WI38 (cell line): ENCODE measurements around the gene CHRM1.
"Not testable (repeated sequence)": the region's sequence is repeated elsewhere in the genome, so short reads cannot be mapped to it uniquely, and the experiment has no call there.

Experiments
- H3K4me3 ChIP-seq: 2 replicates; pipeline ENCODE4 v1.5.1; 2011; ENCODE audit warnings: low read depth, mild to moderate bottlenecking, control low read depth, low read length
- CTCF ChIP-seq: IDR thresholded peaks from 2 replicates; pipeline ENCODE4 v1.5.1; 2012; ENCODE audit warnings: low read depth, mild to moderate bottlenecking, control low read depth, low read length

Gene CHRM1

GRCh38 chr11:62865635-62866034 lies 55.5 kb downstream of the CHRM1 start:
- TF ChIP-seq CTCF: no peak
- no peak overlapping the region for H3K4me3 ChIP-seq

- no peak overlapping the region for H3K4me3 ChIP-seq
- no peak for TF ChIP-seq CTCF
These were observed 57.4 kb downstream of the CHRM1 start for GRCh38 chr11:62863687-62864335.

GRCh38 chr11:62861564-62862192 lies 59.5 kb downstream of the CHRM1 start:
- not testable (repeated sequence) for H3K4me3 ChIP-seq

- TF ChIP-seq CTCF: no peak
- H3K4me3 ChIP-seq: no peak overlapping the region
These were observed 60.2 kb downstream of the CHRM1 start for GRCh38 chr11:62860835-62861563.

GRCh38 chr11:62859281-62859703 lies 61.9 kb downstream of the CHRM1 start:
- not testable (repeated sequence) for H3K4me3 ChIP-seq
